ENCODE results near the gene BRAT1. TPM values are rescaled to one million over a fixed set of nuclear protein-coding genes. Genes with fewer than 3 reads are reported as not detected.

The BRAT1 gene
- 25.9 and 36.9 TPM in 2 replicates for total RNA-seq

DNA sequence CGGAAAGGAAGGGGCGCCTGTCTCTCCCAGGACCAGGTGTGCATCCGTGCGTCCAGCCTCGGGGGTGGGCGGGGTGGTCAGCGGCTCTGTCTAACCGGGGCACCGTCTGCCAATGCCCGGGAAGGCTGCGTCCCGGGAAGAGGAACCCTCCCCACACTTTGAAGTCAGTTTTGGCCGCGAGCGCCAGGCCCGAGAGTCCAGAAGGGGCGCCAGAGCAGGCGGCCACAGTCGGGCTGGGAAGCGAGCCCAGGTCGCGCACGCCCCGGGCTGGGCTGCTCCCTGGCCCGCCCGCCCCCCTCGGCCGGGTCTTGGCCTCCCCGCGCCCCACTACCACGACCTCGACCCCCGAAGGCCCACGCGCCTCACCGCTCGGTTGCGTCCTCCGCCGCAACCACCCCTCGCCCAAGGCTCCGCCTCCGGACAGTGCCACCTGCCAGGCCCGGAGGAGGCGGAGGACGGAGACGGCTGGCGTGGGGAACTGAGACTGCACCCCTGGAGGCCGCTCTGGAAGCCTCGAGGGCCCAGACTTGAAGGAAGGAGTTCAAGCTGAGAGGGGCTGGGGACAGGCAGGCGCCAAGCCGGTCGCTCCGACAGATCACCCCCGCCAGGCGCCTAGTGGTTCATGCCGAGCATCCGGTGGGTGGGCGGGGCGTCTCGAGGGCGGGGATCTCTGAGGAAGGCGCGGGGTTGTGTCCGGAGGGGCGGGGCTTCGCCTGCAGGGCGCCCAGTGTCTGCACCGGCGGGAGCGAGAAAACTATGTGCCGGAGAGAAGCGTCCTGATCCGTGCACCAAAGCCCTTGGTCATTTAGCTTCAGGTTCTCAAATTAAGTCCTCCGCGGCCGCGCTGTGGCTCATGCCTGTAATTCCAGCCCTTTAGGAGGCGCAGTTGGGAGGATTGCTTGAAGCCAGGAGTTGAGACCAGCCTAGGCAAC lies at the start of gene BRAT1:
TSS of gene BRAT1 (minus strand) at position 404 of the 932 bp plus-strand sequence. CDS start 1,093 bp downstream, outside the sequence.

DNA sequence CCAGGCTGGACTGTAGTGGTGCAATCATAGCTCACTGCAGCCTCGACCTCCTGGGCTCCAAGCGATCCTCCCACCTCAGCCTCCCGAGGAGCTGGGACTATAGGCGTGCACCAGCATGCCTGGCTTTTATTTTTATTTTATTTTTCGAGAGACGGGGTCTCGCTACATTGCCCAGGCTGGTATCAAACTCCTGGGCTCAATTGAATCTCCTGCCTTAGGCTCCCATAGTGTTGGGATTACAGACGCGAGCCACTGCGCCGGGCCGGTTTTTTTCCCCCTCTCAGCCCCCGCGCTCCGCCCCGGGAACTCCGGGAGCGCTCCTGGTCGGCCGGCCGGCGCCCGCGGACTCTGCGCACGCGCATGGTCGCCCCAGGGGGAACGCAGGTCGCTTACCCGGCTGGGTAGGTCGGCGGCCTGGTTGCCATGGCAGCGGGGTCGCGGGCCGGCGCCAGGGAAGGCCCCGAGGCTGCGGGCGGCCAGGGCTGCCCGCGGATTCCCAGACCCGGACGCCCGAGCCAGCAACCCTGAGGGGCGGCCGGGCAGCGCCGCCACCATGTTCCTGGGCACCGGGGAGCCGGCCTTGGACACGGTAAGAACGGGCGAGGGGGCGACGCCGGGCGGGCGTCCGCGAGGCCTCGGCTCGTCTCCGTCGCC lies 3.4 kb upstream of the BRAT1 start, which contains the start of gene IQCE:
TSS of gene IQCE (plus strand) at position 351 of the 654 bp plus-strand sequence. CDS start at position 554, 203 bp downstream.

DNA sequence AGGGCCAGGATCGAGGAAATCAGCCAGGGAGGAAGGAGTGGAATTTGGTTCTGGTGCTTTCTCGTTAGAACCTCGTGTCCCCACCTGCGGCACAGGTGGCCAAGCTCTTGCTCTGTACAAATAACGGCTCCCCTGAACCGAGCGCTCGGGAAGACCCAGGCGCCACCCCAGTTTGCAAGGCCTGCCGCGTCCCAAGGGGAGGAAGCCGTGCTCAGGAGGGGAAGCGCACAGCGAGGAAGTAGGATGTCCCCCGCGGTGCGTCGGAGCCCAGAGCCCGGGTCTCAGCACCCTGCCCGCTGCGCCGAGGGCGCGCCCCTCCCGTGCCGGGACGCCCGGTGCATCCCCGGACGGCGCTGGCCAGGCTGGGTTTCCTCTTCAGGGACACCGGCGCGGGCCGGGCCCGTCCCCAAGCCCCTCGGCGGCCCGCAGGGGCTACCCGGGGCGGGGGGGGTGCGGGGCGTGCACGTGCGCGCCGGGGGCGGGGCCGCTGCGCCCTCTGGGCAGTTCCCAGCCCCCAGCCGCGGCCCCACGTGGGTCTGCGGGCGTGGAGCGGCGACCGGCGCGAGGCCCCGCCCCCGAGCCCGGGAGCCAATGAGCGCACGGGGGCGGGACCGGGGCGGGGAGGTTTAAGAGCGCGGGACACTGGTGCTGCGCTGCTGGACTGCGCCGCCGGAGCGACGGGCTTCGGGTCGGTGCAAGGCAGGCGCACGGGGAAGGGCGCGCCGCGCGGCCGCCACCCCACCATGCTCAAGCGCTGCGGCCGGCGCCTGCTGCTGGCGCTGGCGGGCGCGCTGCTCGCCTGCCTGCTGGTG lies 36.0 kb downstream of the BRAT1 start, which contains the start of gene LFNG:
TSS of gene LFNG (plus strand) at position 656 of the 812 bp plus-strand sequence. CDS start at position 744, 88 bp downstream.

Small RNA genes lying within 50 kb of the gene (small RNA-seq; reads per million reads assigned to genes)
- not detected for gene MIR4648

Other genes with a start within 250 kb of the BRAT1 start
- 12.5 and 14.9 TPM in 2 replicates for gene SNX8, start 241.1 kb downstream of the BRAT1 start, total RNA-seq
- gene EIF3B, start 200.7 kb downstream of the BRAT1 start, total RNA-seq: 117 and 138 TPM in 2 replicates
- 3.5 and 7.3 TPM in 2 replicates for gene CHST12, start 151.9 kb downstream of the BRAT1 start, total RNA-seq
- not detected in 2 replicates for gene GRIFIN, start 79.1 kb downstream of the BRAT1 start, total RNA-seq
- gene LFNG, start 35.8 kb downstream of the BRAT1 start, total RNA-seq: 0.79 and 9.1 TPM in 2 replicates
- 11.4 TPM in 2 replicates for gene IQCE, start 3.5 kb upstream of the BRAT1 start, total RNA-seq
- gene TTYH3, start 76.5 kb upstream of the BRAT1 start, total RNA-seq: 31.4 and 52.5 TPM in 2 replicates
- gene AMZ1, start 132.7 kb upstream of the BRAT1 start, total RNA-seq: 11.0 and 16.2 TPM in 2 replicates

All from placental epithelial cell (primary cell).